SK-N-SH (cell line): ENCODE results near the gene HIPK2. TPM values are rescaled to one million over a fixed set of nuclear protein-coding genes. Genes with fewer than 3 reads are reported as not detected.

ENCODE experiments used
- CTCF ChIA-PET: fragments of 300-600, 350-600 bp; formaldehyde crosslinking; extraction: SDS; loops from one replicate; lab custom pipeline; 2021; lab: Yijun Ruan, JAX
- POLR2A ChIA-PET: fragments of 350-600 bp; sonication (Branson Sonifier 250); formaldehyde crosslinking; extraction: SDS; loops from one replicate; lab custom pipeline; 2020; ENCODE audit warnings: antibody characterized with exemption, inconsistent platforms; lab: Yijun Ruan, JAX
- DNase-seq: peaks from one replicate; pipeline ENCODE4 v3.0.0; 2012
- H2AFZ ChIP-seq: fragments of 200-600 bp; sonication (generic); 2 replicates; pipeline ENCODE4 v1.8.1; 2016; ENCODE audit warnings: antibody characterized with exemption, mild to moderate bottlenecking, low read depth
- H3F3A ChIP-seq: fragments of 200-600 bp; sonication (generic); replicated peaks from 2 replicates; pipeline ENCODE3; 2016; ENCODE audit warnings: antibody characterized with exemption, mild to moderate bottlenecking; ENCODE audit not compliant: insufficient read depth
- H3K27ac ChIP-seq, 2 experiments: fragments of 200-500 bp in 1 of 2; fragments of 200-600 bp in 1 of 2; sonication (Bioruptor generic) in 1 of 2; sonication (generic), shearing (Covaris generic) in 1 of 2; 2 replicates each; pipeline versions ENCODE4 v1.5.1 to v1.6.1; 2014 to 2016; ENCODE audit warnings: low read depth in 2 of 2, inconsistent platforms in 1 of 2, low read length in 1 of 2, mild to moderate bottlenecking in 1 of 2, mixed read lengths in 1 of 2
- H3K27me3 ChIP-seq: fragments of 200-600 bp; sonication (generic), shearing (Covaris generic); 2 replicates; pipeline ENCODE4 v1.6.1; 2016; ENCODE audit warnings: mixed run types; ENCODE audit not compliant: insufficient read depth
- H3K36me3 ChIP-seq, 2 experiments: fragments of 200-500 bp in 1 of 2; fragments of 200-600 bp in 1 of 2; sonication (Bioruptor generic) in 1 of 2; sonication (generic) in 1 of 2; replicated peaks in 1 of 2; 2 replicates each; pipeline versions ENCODE3 to v1.5.1; 2014 to 2016; ENCODE audit warnings: low read length in 1 of 2, mild to moderate bottlenecking in 1 of 2; ENCODE audit not compliant: insufficient read depth in 2 of 2, control insufficient read depth in 1 of 2
- H3K4me1 ChIP-seq, 2 experiments: fragments of 200-500 bp in 1 of 2; fragments of 200-600 bp in 1 of 2; sonication (Bioruptor generic) in 1 of 2; sonication (generic), shearing (Covaris generic) in 1 of 2; 2 replicates each; pipeline versions ENCODE4 v1.5.1 to v1.6.1; 2014 to 2016; ENCODE audit warnings: low read depth in 1 of 2, low read length in 1 of 2, mixed run types in 1 of 2; ENCODE audit not compliant: insufficient read depth in 2 of 2, control insufficient read depth in 1 of 2
- H3K4me2 ChIP-seq: fragments of 200-600 bp; sonication (generic), shearing (Covaris generic); 2 replicates; pipeline ENCODE4 v1.6.1; 2017; ENCODE audit warnings: mixed run types
- H3K4me3 ChIP-seq, 2 experiments: fragments of 200-500 bp in 1 of 2; fragments of 200-600 bp in 1 of 2; sonication (Bioruptor generic) in 1 of 2; sonication (generic), shearing (Covaris generic) in 1 of 2; 2 replicates each; pipeline versions ENCODE4 v1.5.1 to v1.8.1; 2014 to 2016; ENCODE audit warnings: low read depth in 2 of 2, inconsistent platforms in 1 of 2, low read length in 1 of 2, mild to moderate bottlenecking in 1 of 2, mixed read lengths in 1 of 2, moderate library complexity in 1 of 2
- H3K79me2 ChIP-seq: fragments of 200-600 bp; sonication (generic); 2 replicates; pipeline ENCODE4 v1.8.1; 2017; ENCODE audit warnings: mild to moderate bottlenecking; ENCODE audit not compliant: insufficient read depth
- H3K9ac ChIP-seq: fragments of 200-600 bp; sonication (generic); 2 replicates; pipeline ENCODE4 v1.6.1; 2017; ENCODE audit warnings: mixed run types
- H3K9me2 ChIP-seq: fragments of 200-600 bp; sonication (generic); 2 replicates; pipeline ENCODE4 v1.6.1; 2017; ENCODE audit warnings: mixed run types
- H3K9me3 ChIP-seq: fragments of 200-600 bp; sonication (generic); 2 replicates; pipeline ENCODE4 v1.6.1; 2017; ENCODE audit warnings: mixed run types, mild to moderate bottlenecking, moderate library complexity
- H4K20me1 ChIP-seq: fragments of 200-600 bp; sonication (generic); 2 replicates; pipeline ENCODE4 v1.6.1; 2017; ENCODE audit warnings: mild to moderate bottlenecking, mixed run types; ENCODE audit not compliant: insufficient read depth
- EP300 ChIP-seq, 2 experiments: IDR thresholded peaks; 2 replicates each; pipeline versions ENCODE4 v1.4.0 to v1.6.1; 2012; ENCODE audit warnings: borderline replicate concordance in 1 of 2, low read depth in 1 of 2, low read length in 1 of 2
- GATA2 ChIP-seq: sonication (generic); formaldehyde crosslinking; IDR thresholded peaks from 2 replicates; pipeline ENCODE4 v1.5.0; 2020; ENCODE audit warnings: mild to moderate bottlenecking, missing genetic modification reagents
- RAD21 ChIP-seq: IDR thresholded peaks from 2 replicates; pipeline ENCODE4 v1.6.1; 2012; ENCODE audit warnings: mild to moderate bottlenecking, low read length
- RCOR1 ChIP-seq: fragments of 150-350 bp; IDR thresholded peaks from 2 replicates; pipeline ENCODE4 v1.6.1; 2017; ENCODE audit warnings: antibody characterized with exemption, low read length
- SIN3A ChIP-seq: IDR thresholded peaks from 2 replicates; pipeline ENCODE4 v1.6.1; 2012; ENCODE audit warnings: low read depth, mild to moderate bottlenecking, low read length, moderate library complexity, borderline replicate concordance
- TAF1 ChIP-seq: IDR thresholded peaks from 2 replicates; pipeline ENCODE4 v1.6.1; 2012; ENCODE audit warnings: low read depth, mild to moderate bottlenecking, low read length, moderate library complexity, borderline replicate concordance
- TCF12 ChIP-seq: IDR thresholded peaks from 2 replicates; pipeline ENCODE4 v1.4.0; 2012
- YY1 ChIP-seq: IDR thresholded peaks from 2 replicates; pipeline ENCODE4 v1.4.0; 2012; ENCODE audit warnings: low read depth, mild to moderate bottlenecking
- WGBS: methylation state at CpG from one replicate; pipeline ENCODE4 v1.1.6; 2017; ENCODE audit warnings: low lambda C conversion rate; 5-methylcytosine and 5-hydroxymethylcytosine counted together
- polyA plus RNA-seq, 3 experiments: library from polyadenylated mRNA; depleted of rRNA; stranded (reverse); fragments of >200 nt; gene quantifications; 2 replicates each; pipeline ENCODE4 v1.2.3, GENCODE V29; 2012
- TF ChIP-seq, protein P1 (sequence below): IDR thresholded peaks from 2 replicates; pipeline ENCODE4 v1.4.0; 2012; ENCODE audit warnings: low read depth
- TF ChIP-seq, protein P2 (sequence below): fragments of 150-350 bp; IDR thresholded peaks from 2 replicates; pipeline ENCODE4 v1.6.1; 2017; ENCODE audit warnings: antibody characterized with exemption, low read length, low read depth, borderline replicate concordance

Gene HIPK2
- polyA plus RNA-seq, 1 of the 3 experiments (the other 2 are of a cell fraction): 14.2 TPM

DNA sequence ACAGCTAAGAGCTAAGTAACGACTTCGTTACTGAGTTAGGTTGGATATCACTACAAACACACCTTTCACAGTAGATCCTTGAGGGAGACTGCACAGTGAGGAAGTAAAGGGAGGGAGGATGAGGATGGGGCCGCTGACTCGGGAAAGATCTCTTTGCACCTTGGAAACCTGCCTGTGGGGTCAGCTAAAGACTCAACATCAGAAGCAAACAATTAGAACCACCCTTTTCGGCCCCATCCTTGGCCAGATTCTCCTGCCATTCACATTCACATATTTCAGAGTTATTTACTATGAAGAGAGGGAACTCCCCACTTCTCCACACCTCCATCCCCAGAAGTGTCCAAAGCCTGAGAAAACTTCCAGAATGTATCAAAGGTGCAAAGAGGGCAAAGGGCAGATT lies 207.2 kb downstream of the HIPK2 start:
- TF ChIP-seq YY1 (no peak), TCF12 (no peak), SIN3A (no peak), EP300 (IDR thresholded peaks at IDR 0.05; ENCODE audit: borderline replicate concordance in 1 of 2, low read depth in 1 of 2, low read length in 1 of 2) (no peak), TAF1 (no peak), GATA2 (CRISPR knock-in tag) (no peak), RCOR1 (no peak)
- TF ChIP-seq, protein P1, sequence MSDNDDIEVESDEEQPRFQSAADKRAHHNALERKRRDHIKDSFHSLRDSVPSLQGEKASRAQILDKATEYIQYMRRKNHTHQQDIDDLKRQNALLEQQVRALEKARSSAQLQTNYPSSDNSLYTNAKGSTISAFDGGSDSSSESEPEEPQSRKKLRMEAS: no peak
- TF ChIP-seq, all 33 proteins: peak for 0
- Histone ChIP-seq H3K27me3 (no peaks in the 10 kb centered on the region), H3K79me2 (no peaks in the 10 kb centered on the region), H2AFZ (no peak overlapping the region), H3K9me2 (no peaks in the 10 kb centered on the region), H3K4me3 (no peak overlapping the region), H3K9me3 (no peaks in the 10 kb centered on the region), H3K27ac (no peak overlapping the region), H3K4me1 (no peaks in the 10 kb centered on the region), H3K36me3 (peaks cover 23 to 70% of the 10 kb centered on the region in 2 experiments), H3K9ac (no peak overlapping the region), H3K4me2 (no peak overlapping the region), H3F3A (peaks cover under 1% of the 10 kb centered on the region), H4K20me1 (no peaks in the 10 kb centered on the region)
- no peak for DNase-seq
- WGBS: 98% methylated on average over 5 of the region's 5 CpGs
- ChIA-PET POLR2A (no interaction called here), CTCF (interaction anchor here (1.0 to 3.6 kb wide), 5 partner anchors 12 to 432 kb away, joined by 3 to 14 read pairs (median 3); no protein-coding TSS in a partner anchor)

DNA sequence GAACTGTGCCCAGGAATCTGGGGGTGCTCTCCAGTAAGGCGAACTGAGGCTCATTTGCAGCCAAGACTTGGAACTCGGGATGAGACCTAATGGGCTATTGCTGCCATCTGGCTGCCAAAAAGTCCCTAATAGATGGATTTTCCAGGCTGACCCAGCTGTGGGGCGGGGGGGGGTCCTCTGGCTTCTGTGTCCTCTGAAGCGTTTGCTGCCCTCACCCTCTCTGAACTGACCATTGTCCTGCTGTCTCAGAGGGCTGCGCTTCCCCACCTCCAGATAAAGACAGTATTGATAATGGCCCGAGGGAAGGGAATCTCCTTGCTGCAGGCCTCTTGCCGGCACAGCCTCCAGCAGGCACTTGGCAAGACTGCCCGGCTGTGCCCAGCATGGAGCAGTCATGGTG lies 207.7 kb downstream of the HIPK2 start:
- H4K20me1 ChIP-seq: no peaks in the 10 kb centered on the region
- no peaks in the 10 kb centered on the region for H3K79me2 ChIP-seq
- ChIA-PET CTCF (interaction anchor here (1.0 to 3.6 kb wide), 7 partner anchors 12 to 432 kb away, joined by 3 to 14 read pairs (median 3); no protein-coding TSS in a partner anchor), POLR2A (no interaction called here)
- H3K27me3 ChIP-seq: no peaks in the 10 kb centered on the region
- H3K4me1 ChIP-seq: no peaks in the 10 kb centered on the region
- H3K9me3 ChIP-seq: no peaks in the 10 kb centered on the region
- no peak overlapping the region for H2AFZ ChIP-seq
- H3K36me3 ChIP-seq: peaks cover 23 to 68% of the 10 kb centered on the region in 2 experiments
- no peak overlapping the region for H3K9ac ChIP-seq
- H3K4me3 ChIP-seq: no peak overlapping the region
- no peak overlapping the region for H3K4me2 ChIP-seq
- peak; percentile 66 for DNase-seq
- TF ChIP-seq EP300 (IDR thresholded peaks at IDR 0.05; ENCODE audit: borderline replicate concordance in 1 of 2, low read depth in 1 of 2, low read length in 1 of 2) (no peak), RAD21 (peak; percentile 46)
- TF ChIP-seq, protein P2, sequence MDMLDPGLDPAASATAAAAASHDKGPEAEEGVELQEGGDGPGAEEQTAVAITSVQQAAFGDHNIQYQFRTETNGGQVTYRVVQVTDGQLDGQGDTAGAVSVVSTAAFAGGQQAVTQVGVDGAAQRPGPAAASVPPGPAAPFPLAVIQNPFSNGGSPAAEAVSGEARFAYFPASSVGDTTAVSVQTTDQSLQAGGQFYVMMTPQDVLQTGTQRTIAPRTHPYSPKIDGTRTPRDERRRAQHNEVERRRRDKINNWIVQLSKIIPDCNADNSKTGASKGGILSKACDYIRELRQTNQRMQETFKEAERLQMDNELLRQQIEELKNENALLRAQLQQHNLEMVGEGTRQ: no peak
- TF ChIP-seq, all 33 proteins: peak for 1
- Histone ChIP-seq H3K27ac (no peak overlapping the region), H3F3A (peaks cover 5% of the 10 kb centered on the region), H3K9me2 (no peaks in the 10 kb centered on the region)
- 98% methylated on average over 8 of the region's 8 CpGs for WGBS
